ENCODE measurements around the gene STIM2.

DNA sequence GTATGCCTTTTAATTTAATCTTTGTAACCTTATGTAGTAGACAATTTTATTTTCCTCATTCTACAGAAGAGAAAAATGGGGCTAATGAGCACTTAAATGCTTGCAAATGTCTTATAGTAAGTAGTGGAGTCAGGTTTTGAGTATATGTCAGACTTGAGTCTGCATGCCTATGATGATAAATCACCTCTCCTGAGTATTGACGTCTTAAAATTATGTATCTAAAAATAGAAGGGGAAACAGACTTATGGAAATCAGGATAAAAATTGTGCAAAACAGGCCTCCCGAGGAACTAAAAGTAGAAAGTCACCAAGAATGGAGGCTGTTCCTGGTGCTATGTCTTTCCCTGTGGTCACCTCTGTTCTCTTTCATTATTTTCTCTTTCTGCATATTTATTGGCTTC is 92.7 kb downstream of the STIM2 start:
- TF ChIP-seq, protein P1, sequence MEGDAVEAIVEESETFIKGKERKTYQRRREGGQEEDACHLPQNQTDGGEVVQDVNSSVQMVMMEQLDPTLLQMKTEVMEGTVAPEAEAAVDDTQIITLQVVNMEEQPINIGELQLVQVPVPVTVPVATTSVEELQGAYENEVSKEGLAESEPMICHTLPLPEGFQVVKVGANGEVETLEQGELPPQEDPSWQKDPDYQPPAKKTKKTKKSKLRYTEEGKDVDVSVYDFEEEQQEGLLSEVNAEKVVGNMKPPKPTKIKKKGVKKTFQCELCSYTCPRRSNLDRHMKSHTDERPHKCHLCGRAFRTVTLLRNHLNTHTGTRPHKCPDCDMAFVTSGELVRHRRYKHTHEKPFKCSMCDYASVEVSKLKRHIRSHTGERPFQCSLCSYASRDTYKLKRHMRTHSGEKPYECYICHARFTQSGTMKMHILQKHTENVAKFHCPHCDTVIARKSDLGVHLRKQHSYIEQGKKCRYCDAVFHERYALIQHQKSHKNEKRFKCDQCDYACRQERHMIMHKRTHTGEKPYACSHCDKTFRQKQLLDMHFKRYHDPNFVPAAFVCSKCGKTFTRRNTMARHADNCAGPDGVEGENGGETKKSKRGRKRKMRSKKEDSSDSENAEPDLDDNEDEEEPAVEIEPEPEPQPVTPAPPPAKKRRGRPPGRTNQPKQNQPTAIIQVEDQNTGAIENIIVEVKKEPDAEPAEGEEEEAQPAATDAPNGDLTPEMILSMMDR (conservative IDR thresholded peaks at IDR 0.05 in 1 of 2, IDR thresholded peaks at IDR 0.05 in 1 of 2; ENCODE audit: low read depth in 1 of 2, low read length in 2 of 2), result no peak
- TF ChIP-seq EZH2 (IDR thresholded peaks at IDR 0.05; ENCODE audit: low read length, missing control alignments), result no peak
